ENCODE results near the gene EXOC3.
"Not testable (repeated sequence)": the region's sequence is repeated elsewhere in the genome, so short reads cannot be mapped to it uniquely, and the experiment has no call there.

Gene EXOC3

DNA sequence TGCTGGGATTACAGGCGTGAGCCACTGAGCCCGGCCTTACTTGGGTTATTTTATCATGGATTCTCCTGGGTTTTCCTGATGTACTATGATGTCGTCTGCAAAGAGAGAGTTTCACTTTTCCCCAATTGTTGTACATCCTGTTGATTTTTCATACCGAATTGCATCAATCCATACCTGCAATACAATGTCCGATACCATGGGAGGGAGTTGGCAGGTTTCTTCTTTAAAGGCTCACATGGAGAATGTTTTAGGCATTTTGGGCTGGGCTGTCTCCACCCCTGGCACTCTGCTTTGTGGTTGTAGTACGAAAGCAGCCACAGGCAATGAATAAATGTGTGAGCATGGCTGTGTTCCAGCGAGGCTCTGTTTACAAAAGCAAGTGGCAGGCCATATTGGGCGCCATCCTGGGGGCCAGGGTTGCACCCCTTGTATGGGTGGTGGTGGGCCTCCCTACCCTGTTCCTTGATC, 35.1 kb upstream of the EXOC3 start:
- Histone ChIP-seq H3K9me3 (ENCODE audit: control insufficient read depth, insufficient read depth, low read length) (no peaks in the 10 kb centered on the region), H3K4me3 (ENCODE audit: low read length) (no peak overlapping the region), H3K27ac (ENCODE audit: low read length) (no peak overlapping the region), H3K4me1 (ENCODE audit: control insufficient read depth, insufficient read depth, low read length) (no peaks in the 10 kb centered on the region), H3K36me3 (ENCODE audit: control insufficient read depth, insufficient read depth, low read length) (no peaks in the 10 kb centered on the region), H3K27me3 (ENCODE audit: control insufficient read depth, insufficient read depth, low read length) (no peaks in the 10 kb centered on the region)
- no peak for DNase-seq (ENCODE audit: low read depth, low spot score)
- no CpG with 5 or more reads among the region's 8 CpGs for WGBS (ENCODE audit: insufficient coverage, insufficient read length)

DNA sequence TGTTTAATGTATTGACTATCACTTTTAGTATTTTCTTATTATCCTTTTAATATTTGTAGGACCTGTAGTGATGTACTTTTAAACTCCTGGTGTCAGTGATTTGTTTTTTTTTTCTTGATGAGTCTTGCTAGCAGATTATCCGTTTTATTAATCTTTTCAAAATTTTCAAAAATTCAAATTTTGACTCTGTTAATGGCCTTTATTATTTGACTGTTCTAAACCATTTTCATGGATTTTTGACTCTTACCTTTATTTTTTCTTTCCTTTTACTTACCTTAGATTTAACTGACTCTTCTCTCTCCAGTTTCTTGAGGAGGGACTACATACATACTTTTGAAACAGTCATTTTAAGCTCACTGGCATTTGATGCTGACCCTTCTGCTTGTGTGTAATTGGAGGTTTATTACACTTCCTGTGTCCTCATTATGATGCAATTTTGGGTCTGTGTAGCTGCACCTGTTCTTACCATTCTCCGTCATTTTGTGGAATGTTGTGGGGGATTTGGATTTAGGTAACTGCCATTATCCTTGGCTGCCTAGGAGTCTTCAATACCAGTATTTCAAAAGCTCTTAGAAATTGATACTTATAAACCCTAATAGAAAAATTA, 32.0 kb upstream of the EXOC3 start:
- no CpG with 5 or more reads among the region's 2 CpGs for WGBS (ENCODE audit: insufficient coverage, insufficient read length)
- no peak for DNase-seq (ENCODE audit: low read depth, low spot score)
- H3K36me3 ChIP-seq (ENCODE audit: control insufficient read depth, insufficient read depth, low read length) = no peaks in the 10 kb centered on the region
- H3K9me3 ChIP-seq (ENCODE audit: control insufficient read depth, insufficient read depth, low read length) = no peaks in the 10 kb centered on the region
- no peak overlapping the region for H3K4me3 ChIP-seq (ENCODE audit: low read length)
- H3K27me3 ChIP-seq (ENCODE audit: control insufficient read depth, insufficient read depth, low read length) = no peaks in the 10 kb centered on the region
- H3K4me1 ChIP-seq (ENCODE audit: control insufficient read depth, insufficient read depth, low read length) = peaks cover 6% of the 10 kb centered on the region
- no peak overlapping the region for H3K27ac ChIP-seq (ENCODE audit: low read length)

DNA sequence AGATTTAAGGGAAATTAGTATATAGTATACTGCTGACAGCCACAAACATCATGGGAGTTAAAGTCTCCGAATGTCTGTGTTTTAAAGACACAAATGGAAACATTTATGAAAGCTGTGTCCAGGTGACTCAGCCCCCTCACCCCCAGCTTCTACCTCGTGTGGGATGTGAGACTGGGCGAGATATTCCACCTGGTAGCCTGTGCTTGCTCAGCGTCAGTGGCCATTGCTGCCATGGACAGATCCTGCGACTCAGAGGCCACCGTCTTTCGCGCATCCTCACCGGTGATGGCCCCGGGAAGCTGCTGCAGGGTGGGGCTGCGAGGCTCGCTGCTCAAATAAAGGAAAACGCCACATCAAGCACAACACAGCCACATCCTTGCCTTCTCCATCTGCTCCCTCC, 31.2 kb upstream of the EXOC3 start:
- H3K4me1 ChIP-seq (ENCODE audit: control insufficient read depth, insufficient read depth, low read length) = peaks cover 7% of the 10 kb centered on the region
- no peaks in the 10 kb centered on the region for H3K9me3 ChIP-seq (ENCODE audit: control insufficient read depth, insufficient read depth, low read length)
- no peaks in the 10 kb centered on the region for H3K36me3 ChIP-seq (ENCODE audit: control insufficient read depth, insufficient read depth, low read length)
- no peaks in the 10 kb centered on the region for H3K27me3 ChIP-seq (ENCODE audit: control insufficient read depth, insufficient read depth, low read length)
- no peak for DNase-seq (ENCODE audit: low read depth, low spot score)
- WGBS (ENCODE audit: insufficient coverage, insufficient read length) = no CpG with 5 or more reads among the region's 13 CpGs
- H3K27ac ChIP-seq (ENCODE audit: low read length) = no peak overlapping the region
- H3K4me3 ChIP-seq (ENCODE audit: low read length) = no peak overlapping the region

DNA sequence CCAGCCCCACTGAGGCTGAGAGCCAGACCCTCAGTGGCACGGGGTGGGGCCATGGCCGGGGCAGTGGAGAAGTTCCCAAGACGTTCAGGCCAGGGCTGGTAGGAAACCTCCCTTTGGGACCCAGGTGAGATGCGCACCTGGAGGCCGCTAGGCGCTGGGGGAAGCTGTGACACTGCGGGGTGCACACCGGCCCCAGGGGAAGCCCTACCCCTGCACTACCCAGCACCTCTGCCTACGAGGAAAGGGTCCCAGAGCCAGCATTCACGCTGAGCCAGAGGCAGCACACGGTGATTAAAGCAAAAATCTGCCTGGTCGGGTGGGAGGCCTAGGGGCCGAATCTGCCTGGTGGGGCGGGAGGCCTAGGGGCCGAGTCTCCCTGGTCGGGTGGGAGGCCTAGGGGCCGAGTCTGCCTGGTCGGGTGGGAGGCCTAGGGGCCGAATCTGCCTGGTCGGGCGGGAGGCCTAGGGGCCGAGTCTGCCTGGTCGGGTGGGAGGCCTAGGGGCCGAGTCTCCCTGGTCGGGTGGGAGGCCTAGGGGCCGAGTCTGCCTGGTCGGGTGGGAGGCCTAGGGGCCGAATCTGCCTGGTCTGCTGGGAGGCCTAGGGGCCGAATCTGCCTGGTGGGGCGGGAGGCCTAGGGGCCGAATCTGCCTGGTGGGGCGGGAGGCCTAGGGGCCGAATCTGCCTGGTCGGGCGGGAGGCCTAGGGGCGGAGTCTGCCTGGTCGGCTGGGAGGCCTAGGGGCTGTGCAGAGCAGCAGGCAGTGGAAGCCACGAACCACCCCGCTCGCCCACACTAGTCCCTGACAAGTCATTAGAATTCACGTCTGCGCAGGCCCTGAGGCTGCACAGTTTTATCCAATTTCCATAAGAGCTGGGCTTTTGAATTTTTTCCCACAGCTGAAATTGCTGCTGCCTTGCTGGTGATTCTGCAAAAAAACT, 27.7 kb upstream of the EXOC3 start:
- H3K4me3 ChIP-seq (ENCODE audit: low read length); H3K4me1 ChIP-seq (ENCODE audit: control insufficient read depth, insufficient read depth, low read length); DNase-seq (ENCODE audit: low read depth, low spot score); H3K27me3 ChIP-seq (ENCODE audit: control insufficient read depth, insufficient read depth, low read length); H3K9me3 ChIP-seq (ENCODE audit: control insufficient read depth, insufficient read depth, low read length); H3K27ac ChIP-seq (ENCODE audit: low read length); H3K36me3 ChIP-seq (ENCODE audit: control insufficient read depth, insufficient read depth, low read length): not testable (repeated sequence)
- no CpG with 5 or more reads among the region's 42 CpGs for WGBS (ENCODE audit: insufficient coverage, insufficient read length)

- no CpG with 5 or more reads among the region's 24 CpGs for WGBS (ENCODE audit: insufficient coverage, insufficient read length)
Measured at GRCh38 chr5:415928-416635, 26.9 kb upstream of the EXOC3 start.

GRCh38 chr5:416636-416960, 26.4 kb upstream of the EXOC3 start:
- no peak overlapping the region for H3K4me3 ChIP-seq (ENCODE audit: low read length)
- DNase-seq (ENCODE audit: low read depth, low spot score) = no peak
- peaks cover 8% of the 10 kb centered on the region for H3K4me1 ChIP-seq (ENCODE audit: control insufficient read depth, insufficient read depth, low read length)
- WGBS (ENCODE audit: insufficient coverage, insufficient read length) = no CpG with 5 or more reads among the region's 14 CpGs
- no peaks in the 10 kb centered on the region for H3K27me3 ChIP-seq (ENCODE audit: control insufficient read depth, insufficient read depth, low read length)
- no peaks in the 10 kb centered on the region for H3K9me3 ChIP-seq (ENCODE audit: control insufficient read depth, insufficient read depth, low read length)
- no peaks in the 10 kb centered on the region for H3K36me3 ChIP-seq (ENCODE audit: control insufficient read depth, insufficient read depth, low read length)
- H3K27ac ChIP-seq (ENCODE audit: low read length) = no peak overlapping the region

More at GRCh38 chr5:415928-416635, 26.9 kb upstream of the EXOC3 start:
- Histone ChIP-seq H3K27me3 (ENCODE audit: control insufficient read depth, insufficient read depth, low read length) (no peaks in the 10 kb centered on the region), H3K27ac (ENCODE audit: low read length) (no peak overlapping the region), H3K4me3 (ENCODE audit: low read length) (no peak overlapping the region), H3K36me3 (ENCODE audit: control insufficient read depth, insufficient read depth, low read length) (no peaks in the 10 kb centered on the region), H3K4me1 (ENCODE audit: control insufficient read depth, insufficient read depth, low read length) (peaks cover 8% of the 10 kb centered on the region), H3K9me3 (ENCODE audit: control insufficient read depth, insufficient read depth, low read length) (no peaks in the 10 kb centered on the region)
- no peak for DNase-seq (ENCODE audit: low read depth, low spot score)

DNA sequence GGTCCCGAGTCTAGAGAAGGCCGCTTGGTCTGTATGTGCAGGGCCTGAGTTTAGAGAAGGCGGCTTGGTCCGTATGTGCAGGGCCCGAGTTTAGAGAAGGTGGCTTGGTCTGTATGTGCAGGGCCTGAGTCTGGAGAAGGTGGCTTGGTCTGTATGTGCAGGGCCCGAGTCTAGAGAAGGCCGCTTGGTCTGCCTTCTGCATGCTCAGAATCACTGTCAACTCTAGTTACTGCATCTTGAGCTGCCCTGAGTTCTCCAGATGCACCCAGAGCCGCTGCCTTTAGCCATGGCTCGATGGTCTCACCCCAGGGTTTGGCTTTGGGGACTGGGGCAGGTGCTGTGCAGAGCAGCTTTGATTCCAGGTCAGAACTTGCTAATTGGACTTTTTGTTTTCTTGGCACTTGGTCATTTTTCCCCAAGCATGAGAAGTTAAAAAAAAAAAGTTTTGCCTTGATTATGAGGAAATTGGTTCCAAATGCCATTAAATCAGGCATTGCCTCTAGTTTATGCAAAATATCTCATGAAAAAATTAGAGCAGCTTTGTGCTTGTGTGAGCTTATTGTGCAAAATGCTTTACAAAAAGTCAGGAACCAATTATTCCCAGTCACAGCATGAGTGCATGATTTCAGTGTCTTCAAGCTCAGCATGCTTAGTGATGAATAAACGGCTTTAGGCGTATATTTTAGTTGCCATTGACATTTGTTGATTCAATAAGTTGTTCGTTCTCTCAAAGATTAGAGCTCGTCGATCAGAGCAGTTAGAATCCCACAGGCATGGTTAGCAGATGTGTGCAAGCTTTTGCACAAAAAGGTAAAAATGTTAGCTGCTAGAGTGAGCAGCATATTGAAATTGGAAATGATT, 25.4 kb upstream of the EXOC3 start:
- H3K4me1 ChIP-seq (ENCODE audit: control insufficient read depth, insufficient read depth, low read length) = peaks cover 8% of the 10 kb centered on the region
- no peak for DNase-seq (ENCODE audit: low read depth, low spot score)
- no peaks in the 10 kb centered on the region for H3K36me3 ChIP-seq (ENCODE audit: control insufficient read depth, insufficient read depth, low read length)
- WGBS (ENCODE audit: insufficient coverage, insufficient read length) = no CpG with 5 or more reads among the region's 14 CpGs
- no peaks in the 10 kb centered on the region for H3K9me3 ChIP-seq (ENCODE audit: control insufficient read depth, insufficient read depth, low read length)
- no peaks in the 10 kb centered on the region for H3K27me3 ChIP-seq (ENCODE audit: control insufficient read depth, insufficient read depth, low read length)
- H3K27ac ChIP-seq (ENCODE audit: low read length) = no peak overlapping the region
- no peak overlapping the region for H3K4me3 ChIP-seq (ENCODE audit: low read length)

GRCh38 chr5:418162-419121, 24.5 kb upstream of the EXOC3 start:
- WGBS (ENCODE audit: insufficient coverage, insufficient read length) = no CpG with 5 or more reads among the region's 18 CpGs
- H3K27me3 ChIP-seq (ENCODE audit: control insufficient read depth, insufficient read depth, low read length) = no peaks in the 10 kb centered on the region
- DNase-seq (ENCODE audit: low read depth, low spot score) = no peak
- H3K4me1 ChIP-seq (ENCODE audit: control insufficient read depth, insufficient read depth, low read length) = peaks cover 8% of the 10 kb centered on the region
- no peaks in the 10 kb centered on the region for H3K36me3 ChIP-seq (ENCODE audit: control insufficient read depth, insufficient read depth, low read length)
- H3K9me3 ChIP-seq (ENCODE audit: control insufficient read depth, insufficient read depth, low read length) = no peaks in the 10 kb centered on the region
- H3K4me3 ChIP-seq (ENCODE audit: low read length) = no peak overlapping the region
- no peak overlapping the region for H3K27ac ChIP-seq (ENCODE audit: low read length)

- H3K9me3 ChIP-seq (ENCODE audit: control insufficient read depth, insufficient read depth, low read length) = no peaks in the 10 kb centered on the region
- H3K27ac ChIP-seq (ENCODE audit: low read length) = no peak overlapping the region
- no CpG with 5 or more reads among the region's 12 CpGs for WGBS (ENCODE audit: insufficient coverage, insufficient read length)
- no peak overlapping the region for H3K4me3 ChIP-seq (ENCODE audit: low read length)
- no peaks in the 10 kb centered on the region for H3K36me3 ChIP-seq (ENCODE audit: control insufficient read depth, insufficient read depth, low read length)
- H3K4me1 ChIP-seq (ENCODE audit: control insufficient read depth, insufficient read depth, low read length) = peaks cover 5% of the 10 kb centered on the region
- no peak for DNase-seq (ENCODE audit: low read depth, low spot score)
- no peaks in the 10 kb centered on the region for H3K27me3 ChIP-seq (ENCODE audit: control insufficient read depth, insufficient read depth, low read length)
Measured at GRCh38 chr5:419970-420369, 23.0 kb upstream of the EXOC3 start.

All from iPS DF 6.9 (cell line).